GM20000 (cell line): ENCODE results near the gene SCTR.

Source experiments
- DNase-seq: peaks from one replicate; pipeline ENCODE4 v3.0.0; 2012; ENCODE audit warnings: low spot score
- CTCF ChIP-seq: IDR thresholded peaks from 2 replicates; pipeline ENCODE4 v1.5.1; 2012; ENCODE audit warnings: mild to moderate bottlenecking, control low read depth; ENCODE audit errors: extremely low read depth, missing control alignments

The SCTR gene

GRCh38 chr2:119478188-119478977, 45.9 kb downstream of the SCTR start:
- no peak for DNase-seq
- no peak for TF ChIP-seq CTCF

GRCh38 chr2:119477113-119477505, 47.2 kb downstream of the SCTR start:
- no peak for TF ChIP-seq CTCF
- DNase-seq = no peak

GRCh38 chr2:119476301-119477112, 47.8 kb downstream of the SCTR start:
- DNase-seq = peak; percentile 72

GRCh38 chr2:119475857-119476244, 48.4 kb downstream of the SCTR start:
- TF ChIP-seq CTCF = no peak

More at GRCh38 chr2:119476301-119477112, 47.8 kb downstream of the SCTR start:
- peak; percentile 87 for TF ChIP-seq CTCF

GRCh38 chr2:119475225-119475856, 48.9 kb downstream of the SCTR start:
- DNase-seq = no peak
- no peak for TF ChIP-seq CTCF

More at GRCh38 chr2:119475857-119476244, 48.4 kb downstream of the SCTR start:
- DNase-seq = no peak

- no peak for TF ChIP-seq CTCF
- no peak for DNase-seq
These were observed 49.7 kb downstream of the SCTR start for GRCh38 chr2:119474371-119475224.
